Stimulated activated CD8-positive, alpha-beta memory T cell treated with anti-CD3 and anti-CD28 coated beads, Interleukin-4, amount 100 ng/mL, for 48 hours (primary cell): ENCODE data around the gene NTNG1.
"Not testable (repeated sequence)": the region's sequence is repeated elsewhere in the genome, so short reads cannot be mapped to it uniquely, and the experiment has no call there.

Experiments used
- DNase-seq: peaks from one replicate; pipeline ENCODE4 v3.0.0-alpha.2; 2020

The NTNG1 gene

DNA sequence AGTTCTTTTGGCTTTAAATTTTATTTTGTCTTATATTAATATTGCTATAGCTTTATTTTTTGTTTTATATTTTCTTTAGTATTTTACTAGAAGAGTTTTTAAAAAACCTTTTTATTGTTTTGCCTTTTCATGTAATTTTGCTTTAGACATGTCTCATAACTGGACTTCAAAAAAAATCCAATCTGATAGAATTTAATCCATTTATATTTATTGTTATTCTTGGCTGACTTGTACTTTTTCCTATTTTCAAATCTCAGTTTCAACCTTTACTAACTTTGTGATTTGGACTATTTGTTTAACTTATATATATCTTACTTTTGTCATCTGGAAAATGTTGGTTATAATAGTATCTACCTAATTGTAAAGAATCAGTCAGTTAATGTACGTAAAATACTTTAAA is 61.2 kb downstream of the NTNG1 start:
- no peak for DNase-seq

GRCh38 chr1:107213225-107213624 is 72.4 kb downstream of the NTNG1 start:
- DNase-seq, result no peak

GRCh38 chr1:107220036-107220435 is 79.2 kb downstream of the NTNG1 start:
- no peak for DNase-seq

- DNase-seq, result no peak
Measured at GRCh38 chr1:107225706-107226105, 84.9 kb downstream of the NTNG1 start.

- DNase-seq, result no peak
Measured at GRCh38 chr1:107228704-107229371, 88.0 kb downstream of the NTNG1 start.

DNA sequence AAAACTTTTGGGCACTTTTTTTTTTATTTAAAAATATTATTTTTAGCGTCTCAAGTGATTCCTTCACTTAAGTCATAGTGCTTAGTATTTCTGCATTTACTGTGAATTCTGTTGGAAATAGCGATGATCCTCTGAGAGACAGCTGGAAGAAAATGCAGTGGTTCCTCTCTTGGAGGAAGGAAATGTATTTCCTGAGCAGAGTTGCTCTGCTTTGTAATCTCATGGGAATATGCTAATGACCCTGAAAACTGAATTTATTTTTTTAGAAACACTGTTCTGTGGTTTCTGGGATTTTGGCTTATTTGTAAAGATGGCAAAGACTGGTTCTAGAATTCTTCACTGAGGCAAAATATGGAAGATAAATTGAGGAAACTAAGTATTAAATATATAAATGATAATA is 88.9 kb downstream of the NTNG1 start:
- DNase-seq, result no peak

- DNase-seq, result no peak
Measured at GRCh38 chr1:107230121-107230520, 89.3 kb downstream of the NTNG1 start.

DNA sequence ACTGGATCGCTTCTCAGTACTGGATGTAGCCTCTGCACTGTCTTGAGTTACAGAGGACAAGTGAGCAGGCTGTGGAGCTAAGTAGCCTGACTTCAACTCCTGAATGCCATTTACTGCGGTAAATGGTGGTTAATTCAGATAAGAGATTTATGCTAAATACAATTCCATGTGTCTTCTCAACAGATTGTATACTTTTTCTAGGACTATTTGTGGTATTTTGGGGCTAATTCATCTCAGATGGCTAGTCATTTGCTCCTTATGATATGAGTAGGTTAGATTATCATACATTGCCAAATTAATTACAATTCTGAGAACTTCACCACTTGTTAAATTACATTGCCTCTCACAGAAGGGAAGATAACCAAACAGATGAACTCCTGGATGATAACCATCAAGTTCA is 90.5 kb downstream of the NTNG1 start:
- DNase-seq, result no peak

DNA sequence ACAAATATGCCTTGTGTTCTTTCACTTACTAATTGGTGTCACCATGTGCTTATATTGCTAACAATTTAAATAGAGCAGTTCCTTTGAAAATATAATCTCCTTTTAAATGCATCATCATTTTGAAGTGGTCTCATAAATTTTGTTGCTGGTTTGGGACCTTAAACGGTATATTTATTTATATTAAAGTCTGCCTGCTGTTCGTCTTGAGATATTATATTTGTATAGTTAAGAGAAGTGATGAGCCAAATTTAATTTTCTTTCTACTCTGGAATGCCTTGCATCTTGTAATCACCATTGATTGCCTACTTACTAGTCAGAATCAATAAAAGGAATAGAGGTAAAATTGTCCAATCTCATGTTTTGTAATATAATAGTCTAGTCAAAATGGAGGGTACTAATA is 91.6 kb downstream of the NTNG1 start:
- DNase-seq, result no peak

DNA sequence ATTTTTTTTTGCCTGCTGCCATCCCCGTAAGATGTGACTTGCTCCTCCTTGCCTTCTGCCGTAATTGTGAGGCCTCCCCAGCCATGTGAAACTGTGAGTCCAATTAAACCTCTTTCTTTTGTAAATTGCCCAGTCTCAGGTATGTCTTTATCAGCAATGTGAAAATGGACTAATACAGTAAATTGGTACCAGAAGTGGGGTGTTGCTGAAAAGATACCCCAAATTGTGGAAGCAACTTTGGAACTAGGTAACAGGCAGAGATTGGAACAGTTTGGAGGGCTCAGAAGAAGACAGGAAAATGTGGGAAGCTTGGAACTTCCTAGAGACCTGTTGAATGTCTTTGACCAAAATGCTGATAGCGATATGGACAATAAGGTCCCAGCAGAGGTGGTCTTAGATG is 95.9 kb downstream of the NTNG1 start:
- not testable (repeated sequence) for DNase-seq

- DNase-seq, result no peak
Measured at GRCh38 chr1:107243461-107243860, 102.6 kb downstream of the NTNG1 start.

- no peak for DNase-seq
Measured at GRCh38 chr1:107244709-107245500, 104.1 kb downstream of the NTNG1 start.

DNA sequence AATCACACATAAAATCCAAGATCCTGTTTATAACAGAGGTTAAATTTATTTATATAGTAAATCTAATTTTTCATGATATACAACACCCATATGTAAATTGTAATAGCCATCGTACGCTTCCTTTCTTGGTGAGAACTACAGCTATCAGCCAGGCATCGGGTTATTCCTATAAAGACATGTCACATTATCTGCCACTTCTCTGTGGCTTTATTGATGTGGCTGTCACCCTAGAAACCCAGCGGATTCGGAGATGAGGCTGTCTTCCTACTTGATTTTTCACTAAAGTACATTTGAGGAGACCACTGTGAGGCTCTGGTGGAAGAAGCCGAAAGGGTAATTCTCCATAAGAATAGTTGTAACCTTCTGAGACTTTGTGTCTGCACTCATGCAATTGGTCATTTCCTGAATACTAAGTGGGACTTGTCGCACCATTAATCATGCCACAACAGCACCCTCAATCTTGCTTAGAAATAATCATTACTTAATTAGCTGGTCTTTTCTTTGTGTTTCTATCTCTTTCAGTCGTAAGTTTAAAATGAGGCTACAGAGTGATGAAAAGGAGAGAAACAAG is 106.0 kb downstream of the NTNG1 start:
- no peak for DNase-seq

DNA sequence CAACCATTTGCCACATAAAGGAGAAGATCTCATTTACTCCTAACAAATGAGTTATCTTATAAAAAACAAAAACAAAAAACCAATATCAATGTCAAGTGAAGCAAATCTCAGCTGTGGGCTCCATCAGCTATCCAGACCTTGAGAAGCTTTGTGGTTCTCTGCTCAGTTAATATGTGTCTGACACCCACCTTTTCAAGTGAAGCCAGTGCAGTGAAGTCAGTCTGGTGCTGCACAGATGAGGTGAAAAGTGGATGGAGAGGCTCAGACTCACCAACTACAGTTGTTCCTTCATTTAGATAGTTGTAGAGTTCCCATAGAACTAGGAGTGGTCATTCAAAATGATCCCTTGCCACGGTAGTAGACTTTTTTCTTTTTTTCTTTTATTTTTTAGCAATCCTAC is 106.8 kb downstream of the NTNG1 start:
- DNase-seq, result no peak

DNA sequence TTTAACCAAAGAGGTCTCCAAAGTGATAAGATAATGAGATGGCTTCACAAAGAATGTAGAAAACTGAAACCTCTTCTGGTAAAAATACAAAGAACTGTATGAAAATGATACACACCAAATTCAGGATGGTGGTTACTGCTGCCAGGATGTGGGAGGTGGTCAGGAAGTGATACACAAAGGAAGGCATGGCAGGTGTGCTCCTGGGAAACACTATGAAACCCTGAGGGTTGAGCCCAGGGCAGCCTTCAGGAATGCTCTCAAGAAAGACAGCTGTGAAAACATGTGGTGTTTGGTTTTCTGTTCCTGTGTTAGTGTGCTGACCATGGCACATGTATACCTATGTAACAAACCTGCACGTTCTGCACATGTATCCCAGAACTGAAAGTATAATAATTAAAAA is 109.3 kb downstream of the NTNG1 start:
- DNase-seq, result no peak

DNA sequence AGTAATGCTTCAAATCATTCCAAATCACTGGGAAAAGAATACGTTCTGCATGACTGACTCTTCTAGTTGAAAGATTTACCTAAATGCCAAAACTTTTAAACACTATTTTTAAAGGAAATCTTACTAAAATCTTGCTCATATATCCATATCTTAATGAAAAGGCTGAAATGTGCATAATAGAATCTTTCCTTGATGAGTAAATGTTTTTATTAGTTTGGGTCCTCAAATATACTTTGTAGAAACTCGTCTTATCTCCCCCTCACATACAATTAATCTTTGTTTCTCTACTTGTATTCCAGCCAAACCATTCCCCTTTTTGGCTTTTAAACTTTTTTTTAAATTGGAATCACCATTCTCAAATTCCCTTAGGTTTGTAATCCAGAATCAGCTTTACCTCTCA is 110.2 kb downstream of the NTNG1 start:
- no peak for DNase-seq

DNA sequence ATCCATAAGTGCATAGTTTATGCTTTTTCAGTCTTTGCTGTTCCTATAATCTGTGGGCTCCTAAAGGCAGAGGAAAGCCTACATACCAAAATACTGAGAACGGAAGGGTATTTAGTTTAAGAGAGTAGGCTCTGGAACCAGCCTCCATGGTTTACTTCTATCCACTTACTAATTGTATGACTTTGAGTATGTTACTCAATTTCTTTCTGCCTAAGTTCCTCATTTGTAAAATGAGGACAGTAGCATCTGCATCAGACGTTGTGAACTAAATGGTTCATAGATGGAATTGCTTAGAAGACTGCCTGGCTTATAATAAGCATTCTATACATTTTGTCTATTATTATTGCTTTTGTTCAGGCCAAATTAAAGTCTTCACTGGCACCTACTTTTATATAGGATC is 111.0 kb downstream of the NTNG1 start:
- DNase-seq, result no peak

- no peak for DNase-seq
Measured at GRCh38 chr1:107252271-107252670, 111.4 kb downstream of the NTNG1 start.

- DNase-seq, result no peak
Measured at GRCh38 chr1:107254306-107254705, 113.5 kb downstream of the NTNG1 start.

- no peak for DNase-seq
Measured at GRCh38 chr1:107255469-107255868, 114.6 kb downstream of the NTNG1 start.

GRCh38 chr1:107262467-107263286 is 121.8 kb downstream of the NTNG1 start:
- no peak for DNase-seq

DNA sequence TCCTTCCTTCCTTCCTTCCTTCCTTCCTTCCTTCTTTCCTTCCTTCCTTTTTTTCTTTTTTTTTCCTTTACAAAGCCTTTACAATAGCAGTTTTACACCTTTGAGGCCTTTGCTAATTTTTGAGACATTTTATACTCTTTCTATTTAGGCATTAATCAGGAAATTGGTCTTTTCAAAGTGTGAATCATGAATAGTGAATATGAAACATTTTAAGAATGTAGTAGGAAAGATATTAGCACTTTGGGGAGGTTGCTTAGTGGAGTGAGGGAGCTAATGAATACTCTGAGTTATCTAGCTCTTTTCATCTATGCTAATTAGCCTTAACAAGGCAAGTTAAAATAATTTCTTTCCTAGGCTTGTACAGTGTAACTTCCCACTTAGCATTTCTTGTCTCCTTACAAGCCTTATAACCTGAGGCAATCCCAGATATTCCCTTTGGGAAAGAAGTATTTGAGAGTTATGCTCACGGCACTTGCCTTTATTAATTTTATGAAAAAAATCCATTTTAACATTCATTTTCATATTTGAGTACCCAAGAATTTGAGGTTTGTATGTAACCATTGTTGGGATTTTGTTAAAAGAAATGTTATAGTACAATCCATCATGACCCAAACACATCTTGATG is 122.6 kb downstream of the NTNG1 start:
- no peak for DNase-seq

DNA sequence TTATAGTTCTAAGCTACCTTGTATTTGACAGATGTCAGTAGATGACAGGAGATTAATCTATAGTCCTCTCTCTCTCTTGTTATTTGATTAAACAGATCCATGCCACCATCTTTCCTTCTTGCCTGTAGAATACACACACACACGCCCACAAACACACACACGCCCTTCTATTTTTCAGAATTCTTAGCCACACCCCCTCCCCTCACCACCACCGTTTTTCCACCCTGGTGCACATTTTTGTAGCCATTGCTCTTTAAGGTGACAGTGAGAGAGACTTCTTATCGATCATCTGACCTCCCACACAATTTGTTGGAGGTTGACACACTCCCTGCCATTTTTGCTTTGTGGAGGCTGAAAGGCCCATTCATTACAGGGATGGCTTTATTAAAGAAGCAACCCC is 123.2 kb downstream of the NTNG1 start:
- no peak for DNase-seq
